Tibial nerve (tissue), 4 donors: ENCODE results near the gene CYSRT1.

ENCODE experiments used
- EP300 ChIP-seq, 2 donors: sonication (generic); formaldehyde crosslinking; IDR thresholded peaks; one replicate each; pipeline ENCODE4 v1.6.1; 2017; ENCODE audit warnings: antibody characterized with exemption in 2 of 2, mild to moderate bottlenecking in 1 of 2
- POLR2A ChIP-seq, 2 donors: fragments of 450-650 bp; IDR thresholded peaks; one replicate each; pipeline ENCODE4 v1.6.1; 2017; ENCODE audit warnings: antibody characterized with exemption in 2 of 2, mild to moderate bottlenecking in 2 of 2, moderate library complexity in 2 of 2
- TF ChIP-seq, protein P1 (sequence below), 5 experiments: fragments of 200-600 bp in 3 of 5; fragments of 450-650 bp in 2 of 5; sonication (generic) in 3 of 5; IDR thresholded peaks; one replicate each; pipeline ENCODE4 v1.5.1; 2016 to 2019; ENCODE audit warnings: antibody characterized with exemption in 5 of 5, mild to moderate bottlenecking in 3 of 5, moderate library complexity in 2 of 5

DNA sequence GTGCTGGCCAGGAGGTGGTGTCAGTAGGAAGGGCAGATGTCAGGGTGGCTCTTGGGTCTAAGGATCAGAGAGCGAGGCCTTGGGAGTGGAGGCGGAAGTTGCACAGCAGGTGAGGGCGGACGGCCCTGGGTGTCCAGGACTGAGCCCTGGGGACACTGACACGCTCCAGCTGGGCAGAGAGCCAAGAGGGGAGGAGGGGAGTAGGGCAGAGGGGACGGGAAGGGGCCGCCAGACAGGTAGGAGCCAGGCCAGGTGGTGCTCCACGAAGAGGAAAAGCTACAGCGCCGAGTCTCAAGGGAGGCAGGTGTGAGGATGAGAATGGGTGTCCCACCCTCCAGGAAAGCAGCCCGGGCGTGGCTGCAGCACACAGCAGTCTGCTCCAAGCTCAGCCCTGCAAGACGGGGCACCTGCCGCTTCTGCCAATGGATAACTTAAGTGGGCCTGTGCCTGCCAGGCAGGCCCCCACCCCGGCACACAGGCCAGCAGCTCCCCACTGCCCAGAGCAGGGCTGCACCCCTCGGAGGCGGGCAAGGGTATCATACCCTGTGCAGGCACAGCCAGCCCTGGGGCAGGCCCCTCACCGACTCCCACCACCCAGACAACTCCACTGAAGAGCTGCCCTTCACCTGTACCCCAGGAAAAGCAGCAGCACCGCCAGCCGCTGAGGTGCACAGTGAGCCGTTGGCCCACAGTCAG lies 29.3 kb upstream of the CYSRT1 start:
- TF ChIP-seq, protein P1, sequence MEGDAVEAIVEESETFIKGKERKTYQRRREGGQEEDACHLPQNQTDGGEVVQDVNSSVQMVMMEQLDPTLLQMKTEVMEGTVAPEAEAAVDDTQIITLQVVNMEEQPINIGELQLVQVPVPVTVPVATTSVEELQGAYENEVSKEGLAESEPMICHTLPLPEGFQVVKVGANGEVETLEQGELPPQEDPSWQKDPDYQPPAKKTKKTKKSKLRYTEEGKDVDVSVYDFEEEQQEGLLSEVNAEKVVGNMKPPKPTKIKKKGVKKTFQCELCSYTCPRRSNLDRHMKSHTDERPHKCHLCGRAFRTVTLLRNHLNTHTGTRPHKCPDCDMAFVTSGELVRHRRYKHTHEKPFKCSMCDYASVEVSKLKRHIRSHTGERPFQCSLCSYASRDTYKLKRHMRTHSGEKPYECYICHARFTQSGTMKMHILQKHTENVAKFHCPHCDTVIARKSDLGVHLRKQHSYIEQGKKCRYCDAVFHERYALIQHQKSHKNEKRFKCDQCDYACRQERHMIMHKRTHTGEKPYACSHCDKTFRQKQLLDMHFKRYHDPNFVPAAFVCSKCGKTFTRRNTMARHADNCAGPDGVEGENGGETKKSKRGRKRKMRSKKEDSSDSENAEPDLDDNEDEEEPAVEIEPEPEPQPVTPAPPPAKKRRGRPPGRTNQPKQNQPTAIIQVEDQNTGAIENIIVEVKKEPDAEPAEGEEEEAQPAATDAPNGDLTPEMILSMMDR (IDR thresholded peaks at IDR 0.05): no peak
- no peak for TF ChIP-seq EP300 (IDR thresholded peaks at IDR 0.05)
- no peak for TF ChIP-seq POLR2A (IDR thresholded peaks at IDR 0.05)
